ENCODE measurements around the gene TRAF4.

Gene TRAF4

GRCh38 chr17:28747801-28748750 lies 4.3 kb downstream of the TRAF4 start:
- TF ChIP-seq GATA3 (IDR thresholded peaks at IDR 0.05; ENCODE audit: low read depth, low read length) (no peak), GATA2 (IDR thresholded peaks at IDR 0.05; ENCODE audit: low read depth, low read length) (no peak)

DNA sequence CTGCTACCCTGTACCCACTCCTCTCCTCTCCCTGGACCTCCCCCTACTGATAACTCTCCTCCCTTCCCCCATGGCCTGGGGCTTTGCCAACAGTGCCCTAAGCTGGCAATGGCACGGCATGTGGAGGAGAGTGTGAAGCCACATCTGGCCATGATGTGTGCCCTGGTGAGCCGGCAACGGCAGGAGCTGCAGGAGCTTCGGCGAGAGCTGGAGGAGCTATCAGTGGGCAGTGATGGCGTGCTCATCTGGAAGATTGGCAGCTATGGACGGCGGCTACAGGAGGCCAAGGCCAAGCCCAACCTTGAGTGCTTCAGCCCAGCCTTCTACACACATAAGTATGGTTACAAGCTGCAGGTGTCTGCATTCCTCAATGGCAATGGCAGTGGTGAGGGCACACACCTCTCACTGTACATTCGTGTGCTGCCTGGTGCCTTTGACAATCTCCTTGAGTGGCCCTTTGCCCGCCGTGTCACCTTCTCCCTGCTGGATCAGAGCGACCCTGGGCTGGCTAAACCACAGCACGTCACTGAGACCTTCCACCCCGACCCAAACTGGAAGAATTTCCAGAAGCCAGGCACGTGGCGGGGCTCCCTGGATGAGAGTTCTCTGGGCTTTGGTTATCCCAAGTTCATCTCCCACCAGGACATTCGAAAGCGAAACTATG lies 5.2 kb downstream of the TRAF4 start:
- TF ChIP-seq GATA2 (IDR thresholded peaks at IDR 0.05; ENCODE audit: low read depth, low read length) (no peak), GATA3 (IDR thresholded peaks at IDR 0.05; ENCODE audit: low read depth, low read length) (no peak)

DNA sequence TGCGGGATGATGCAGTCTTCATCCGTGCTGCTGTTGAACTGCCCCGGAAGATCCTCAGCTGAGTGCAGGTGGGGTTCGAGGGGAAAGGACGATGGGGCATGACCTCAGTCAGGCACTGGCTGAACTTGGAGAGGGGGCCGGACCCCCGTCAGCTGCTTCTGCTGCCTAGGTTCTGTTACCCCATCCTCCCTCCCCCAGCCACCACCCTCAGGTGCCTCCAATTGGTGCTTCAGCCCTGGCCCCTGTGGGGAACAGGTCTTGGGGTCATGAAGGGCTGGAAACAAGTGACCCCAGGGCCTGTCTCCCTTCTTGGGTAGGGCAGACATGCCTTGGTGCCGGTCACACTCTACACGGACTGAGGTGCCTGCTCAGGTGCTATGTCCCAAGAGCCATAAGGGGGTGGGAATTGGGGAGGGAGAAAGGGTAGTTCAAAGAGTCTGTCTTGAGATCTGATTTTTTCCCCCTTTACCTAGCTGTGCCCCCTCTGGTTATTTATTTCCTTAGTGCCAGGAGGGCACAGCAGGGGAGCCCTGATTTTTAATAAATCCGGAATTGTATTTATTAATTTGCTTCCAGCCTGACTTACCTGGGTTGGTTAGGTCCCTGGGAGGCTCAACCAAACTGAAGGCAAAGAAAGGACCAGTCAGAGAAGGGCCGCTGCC lies 5.8 kb downstream of the TRAF4 start:
- TF ChIP-seq GATA2 (IDR thresholded peaks at IDR 0.05; ENCODE audit: low read depth, low read length) (no peak), GATA3 (IDR thresholded peaks at IDR 0.05; ENCODE audit: low read depth, low read length) (no peak)

DNA sequence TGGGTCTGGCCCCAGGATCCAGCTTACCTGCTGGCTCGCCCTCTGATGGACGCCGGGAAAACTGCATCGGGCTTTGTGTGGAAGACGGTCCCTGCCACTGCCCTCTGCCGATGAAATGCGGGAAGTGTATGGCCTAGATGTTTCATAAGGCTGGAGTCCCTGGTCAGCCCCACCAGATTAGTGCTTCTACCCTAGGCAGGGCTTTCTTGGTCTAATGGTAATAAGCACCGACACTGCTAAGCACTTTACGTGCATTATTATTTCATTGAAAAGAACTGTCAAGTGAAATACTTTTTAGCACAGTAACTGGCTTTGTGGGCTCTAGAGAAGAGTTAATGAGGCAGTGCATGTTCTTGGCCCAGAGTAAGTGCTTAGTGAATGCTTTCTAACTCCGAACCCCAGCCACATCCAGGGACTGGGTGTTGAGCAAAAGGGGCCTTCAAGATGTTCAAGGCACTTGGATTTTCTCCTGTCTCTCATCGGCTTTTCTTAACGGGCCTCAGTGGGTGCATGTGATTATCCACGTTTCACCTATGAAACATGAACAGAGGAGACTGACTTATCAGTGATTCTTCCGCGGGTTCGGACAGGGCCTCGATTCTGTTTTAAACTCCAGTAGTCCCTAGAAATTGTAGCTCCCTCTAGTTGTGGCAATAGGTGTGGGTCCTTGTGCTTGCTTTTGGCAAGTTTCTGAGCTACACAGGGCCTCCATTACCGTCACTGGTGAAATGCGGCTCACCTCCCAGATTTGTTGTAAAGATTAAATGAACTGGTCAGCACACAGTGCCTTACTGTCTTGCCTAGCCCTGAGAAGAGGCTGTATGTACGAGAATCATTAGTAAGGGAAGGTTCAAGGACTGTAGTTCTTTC lies 6.6 kb downstream of the TRAF4 start:
- no peak for TF ChIP-seq GATA2 (IDR thresholded peaks at IDR 0.05; ENCODE audit: low read depth, low read length)
- TF ChIP-seq GATA3 (IDR thresholded peaks at IDR 0.05; ENCODE audit: low read depth, low read length) = no peak

- TF ChIP-seq GATA3 (IDR thresholded peaks at IDR 0.05; ENCODE audit: low read depth, low read length) = no peak
- no peak for TF ChIP-seq GATA2 (IDR thresholded peaks at IDR 0.05; ENCODE audit: low read depth, low read length)
Observed at GRCh38 chr17:28751600-28752366, 8.0 kb downstream of the TRAF4 start.

DNA sequence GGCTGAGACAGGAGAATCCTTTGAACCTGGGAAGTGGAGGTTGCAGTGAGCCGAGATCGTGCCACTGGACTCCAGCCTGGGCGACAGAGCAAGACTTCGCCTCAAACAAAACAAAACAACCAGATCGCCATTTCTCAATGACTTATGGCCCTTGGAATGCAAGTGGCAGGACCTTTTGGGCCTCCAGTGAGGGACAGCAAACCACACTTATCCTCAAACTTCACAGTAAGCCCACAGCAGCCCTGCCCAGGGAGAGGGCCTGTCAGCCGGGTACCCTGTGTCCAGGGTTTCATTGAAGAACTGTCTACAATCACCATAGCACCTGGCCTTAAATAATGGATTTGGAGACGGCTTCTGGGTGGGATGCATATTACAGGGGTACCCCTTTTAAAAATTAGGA lies 11.7 kb downstream of the TRAF4 start:
- TF ChIP-seq GATA2 (IDR thresholded peaks at IDR 0.05; ENCODE audit: low read depth, low read length) (no peak), GATA3 (IDR thresholded peaks at IDR 0.05; ENCODE audit: low read depth, low read length) (no peak)

DNA sequence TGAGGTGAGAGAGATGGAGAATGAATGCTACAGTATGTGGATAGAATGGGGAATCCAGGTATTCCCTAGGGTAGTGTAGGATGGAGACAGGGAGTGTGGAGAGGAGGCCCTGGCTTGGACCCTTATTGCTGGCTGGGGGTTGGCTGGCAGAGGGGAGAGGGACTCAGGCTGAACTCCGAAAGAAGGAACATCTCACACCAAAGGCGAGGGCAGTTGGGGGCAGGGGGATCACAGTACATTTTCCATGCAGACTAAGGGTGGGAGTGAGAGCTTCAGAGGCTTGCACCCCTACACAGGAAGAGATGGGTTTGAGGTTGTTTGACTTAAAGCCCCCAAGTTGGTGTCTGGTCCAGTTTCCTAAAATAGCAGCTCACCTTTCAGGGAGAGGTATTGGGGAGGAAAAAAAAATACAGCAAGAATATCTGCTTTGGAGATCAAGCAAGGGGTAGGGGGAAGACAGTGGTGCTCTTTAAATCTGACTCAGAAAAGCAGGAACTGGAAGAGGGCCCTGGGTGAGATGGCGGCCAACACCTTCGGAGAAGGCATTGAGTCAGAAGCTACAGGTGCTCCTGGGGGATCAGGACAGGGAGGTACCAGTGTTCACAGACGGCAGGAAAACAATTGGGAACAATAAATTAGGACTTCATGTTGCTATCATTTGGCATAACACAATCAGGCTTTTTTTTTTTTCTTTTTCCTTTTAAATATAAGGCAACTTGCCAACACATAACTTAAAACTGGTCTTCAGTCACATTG lies 12.4 kb downstream of the TRAF4 start:
- TF ChIP-seq GATA3 (IDR thresholded peaks at IDR 0.05; ENCODE audit: low read depth, low read length) (no peak), GATA2 (IDR thresholded peaks at IDR 0.05; ENCODE audit: low read depth, low read length) (no peak)

GRCh38 chr17:28758411-28759121 lies 14.8 kb downstream of the TRAF4 start:
- TF ChIP-seq GATA2 (IDR thresholded peaks at IDR 0.05; ENCODE audit: low read depth, low read length) (no peak), GATA3 (IDR thresholded peaks at IDR 0.05; ENCODE audit: low read depth, low read length) (no peak)

- no peak for TF ChIP-seq GATA2 (IDR thresholded peaks at IDR 0.05; ENCODE audit: low read depth, low read length)
- no peak for TF ChIP-seq GATA3 (IDR thresholded peaks at IDR 0.05; ENCODE audit: low read depth, low read length)
Observed at GRCh38 chr17:28759256-28759865, 15.6 kb downstream of the TRAF4 start.

DNA sequence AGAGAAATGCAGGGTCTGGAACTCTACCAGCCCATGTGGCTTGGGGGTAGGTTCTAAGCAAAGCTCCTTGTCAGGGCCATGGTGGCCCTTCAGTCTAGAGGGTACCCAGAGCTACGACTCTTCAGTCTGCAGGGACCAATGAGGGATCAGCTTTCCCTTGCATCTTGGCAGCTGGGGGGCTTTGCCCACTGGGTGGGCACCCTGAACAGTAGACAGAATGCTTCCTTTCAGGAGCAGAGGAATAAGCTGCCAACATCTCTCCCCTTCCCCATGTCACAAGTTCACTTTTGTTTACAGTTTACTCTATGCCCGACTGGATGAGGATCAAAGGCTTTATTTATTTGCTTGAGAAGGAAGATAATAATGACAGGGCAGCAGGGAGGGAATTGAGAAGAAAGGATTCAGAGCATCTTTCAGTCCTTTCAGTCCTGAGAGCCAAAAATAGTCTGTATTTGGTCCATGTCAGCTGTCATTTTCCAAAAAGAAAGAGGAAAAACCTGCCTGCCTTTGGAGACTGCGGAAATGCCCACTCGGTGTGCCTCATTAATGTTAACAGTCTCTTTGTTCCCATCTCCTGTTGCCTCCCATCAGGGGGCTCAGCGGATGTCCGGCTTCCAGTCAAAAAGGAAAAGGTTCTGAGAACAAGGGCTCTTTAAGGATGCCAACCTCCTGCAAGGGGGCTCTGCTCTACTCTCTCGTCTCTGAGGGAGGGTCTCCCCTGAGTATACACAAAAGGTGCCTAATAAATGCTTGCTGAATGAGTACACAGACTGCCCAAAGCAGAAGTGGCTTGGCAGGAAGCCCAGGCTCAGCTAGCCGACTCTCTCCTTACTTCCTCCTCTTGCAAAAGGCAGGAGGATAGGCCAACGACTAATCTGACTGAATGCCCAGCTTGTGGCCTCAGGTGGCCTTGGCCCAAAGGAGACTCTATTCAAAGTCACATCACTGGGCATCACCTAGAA lies 17.1 kb downstream of the TRAF4 start:
- TF ChIP-seq GATA2 (IDR thresholded peaks at IDR 0.05; ENCODE audit: low read depth, low read length) (no peak), GATA3 (IDR thresholded peaks at IDR 0.05; ENCODE audit: low read depth, low read length) (no peak)
